Suprapubic skin (tissue), 3 donors: Measurements from ENCODE around the gene ERBB3.

ENCODE experiments used
- EP300 ChIP-seq: sonication (generic); formaldehyde crosslinking; IDR thresholded peaks from one replicate; pipeline ENCODE4 v1.6.1; 2017; ENCODE audit warnings: antibody characterized with exemption
- POLR2A ChIP-seq, 2 donors: fragments of 450-650 bp; IDR thresholded peaks; one replicate each; pipeline ENCODE4 v1.6.1; 2017; ENCODE audit warnings: antibody characterized with exemption in 2 of 2, mild to moderate bottlenecking in 2 of 2, moderate library complexity in 2 of 2
- TF ChIP-seq, protein P1 (sequence below), 2 donors: fragments of 200-600 bp in 1 of 2; fragments of 450-650 bp in 1 of 2; sonication (generic) in 1 of 2; IDR thresholded peaks; one replicate each; pipeline ENCODE4 v1.5.1; 2016 to 2019; ENCODE audit warnings: antibody characterized with exemption in 2 of 2, mild to moderate bottlenecking in 1 of 2, moderate library complexity in 1 of 2

- TF ChIP-seq, protein P1, sequence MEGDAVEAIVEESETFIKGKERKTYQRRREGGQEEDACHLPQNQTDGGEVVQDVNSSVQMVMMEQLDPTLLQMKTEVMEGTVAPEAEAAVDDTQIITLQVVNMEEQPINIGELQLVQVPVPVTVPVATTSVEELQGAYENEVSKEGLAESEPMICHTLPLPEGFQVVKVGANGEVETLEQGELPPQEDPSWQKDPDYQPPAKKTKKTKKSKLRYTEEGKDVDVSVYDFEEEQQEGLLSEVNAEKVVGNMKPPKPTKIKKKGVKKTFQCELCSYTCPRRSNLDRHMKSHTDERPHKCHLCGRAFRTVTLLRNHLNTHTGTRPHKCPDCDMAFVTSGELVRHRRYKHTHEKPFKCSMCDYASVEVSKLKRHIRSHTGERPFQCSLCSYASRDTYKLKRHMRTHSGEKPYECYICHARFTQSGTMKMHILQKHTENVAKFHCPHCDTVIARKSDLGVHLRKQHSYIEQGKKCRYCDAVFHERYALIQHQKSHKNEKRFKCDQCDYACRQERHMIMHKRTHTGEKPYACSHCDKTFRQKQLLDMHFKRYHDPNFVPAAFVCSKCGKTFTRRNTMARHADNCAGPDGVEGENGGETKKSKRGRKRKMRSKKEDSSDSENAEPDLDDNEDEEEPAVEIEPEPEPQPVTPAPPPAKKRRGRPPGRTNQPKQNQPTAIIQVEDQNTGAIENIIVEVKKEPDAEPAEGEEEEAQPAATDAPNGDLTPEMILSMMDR (IDR thresholded peaks at IDR 0.05) = peak; percentile 64 to 83
- TF ChIP-seq POLR2A (IDR thresholded peaks at IDR 0.05) = no peak
- TF ChIP-seq EP300 = no peak
Measured at GRCh38 chr12:56078931-56079722, 838 bp upstream of the ERBB3 start.
